GM18907 (cell line): ENCODE measurements around the gene TMEM239.
"Not testable (repeated sequence)": the region's sequence is repeated elsewhere in the genome, so short reads cannot be mapped to it uniquely, and the experiment has no call there.

Experiments used
- ATAC-seq: cut with Tn5 transposase; IDR thresholded peaks from one replicate; pipeline ENCODE4 v1.9.1; 2021; ENCODE audit warnings: mild to moderate bottlenecking, moderate library complexity; ENCODE audit not compliant: unreplicated experiment

TMEM239 gene

DNA sequence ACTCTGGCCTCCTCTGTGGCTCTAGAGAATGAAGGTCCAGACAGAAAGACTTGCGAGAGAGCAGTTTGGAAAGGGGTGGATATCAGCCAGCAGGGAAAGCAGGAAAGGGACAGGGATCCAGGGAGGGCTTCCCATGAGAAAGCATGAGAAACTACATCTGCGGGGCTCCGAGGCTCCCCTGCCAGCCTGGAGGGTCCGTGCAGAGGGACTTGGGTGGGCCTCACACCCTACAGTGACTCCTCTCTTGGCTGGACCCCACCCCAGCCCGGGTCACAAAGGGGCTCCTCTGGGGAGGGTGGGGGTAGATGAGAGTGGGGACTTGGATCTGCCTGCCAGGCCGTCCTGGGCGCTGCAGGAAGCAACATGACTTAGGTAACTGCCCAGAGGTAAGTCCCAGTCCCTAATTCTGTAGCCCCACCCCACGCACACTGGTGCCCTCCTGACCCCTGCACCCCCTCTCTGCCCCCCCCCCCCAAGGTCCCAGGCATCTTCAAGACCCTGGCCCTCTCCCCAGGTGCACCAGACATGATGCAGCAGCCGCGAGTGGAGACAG, at the start of gene TMEM239:
TMEM239 (plus strand) TSS at position 335 of the 553 bp plus-strand sequence; CDS start at position 526, 191 bp downstream.
- ATAC-seq, result no peak

- no peak for ATAC-seq
Measured at GRCh38 chr20:2767768-2768631, 48.2 kb upstream of the TMEM239 start.

- no peak for ATAC-seq
Measured at GRCh38 chr20:2768632-2769015, 47.5 kb upstream of the TMEM239 start.

DNA sequence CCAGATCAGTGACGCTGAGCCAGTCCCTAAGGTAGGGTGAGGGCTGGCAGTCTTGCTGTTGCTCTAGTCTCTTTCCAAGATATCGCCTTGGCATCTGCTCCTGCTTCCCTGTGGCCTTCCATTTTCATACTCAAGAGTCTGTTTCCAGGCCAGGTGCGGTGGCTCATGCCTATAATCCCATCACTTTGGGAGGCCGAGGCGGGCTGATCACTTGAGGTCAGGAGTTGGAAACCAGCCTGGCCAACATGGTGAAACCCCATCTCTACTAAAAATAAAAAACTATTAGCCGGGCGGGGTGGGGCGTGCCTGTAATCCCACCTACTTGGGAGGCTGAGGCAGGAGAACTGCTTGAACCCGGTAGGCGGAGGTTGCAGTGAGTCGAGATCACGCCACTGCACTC, 46.1 kb upstream of the TMEM239 start:
- ATAC-seq, result not testable (repeated sequence)

- no peak for ATAC-seq
Measured at GRCh38 chr20:2771631-2772080, 44.5 kb upstream of the TMEM239 start.

DNA sequence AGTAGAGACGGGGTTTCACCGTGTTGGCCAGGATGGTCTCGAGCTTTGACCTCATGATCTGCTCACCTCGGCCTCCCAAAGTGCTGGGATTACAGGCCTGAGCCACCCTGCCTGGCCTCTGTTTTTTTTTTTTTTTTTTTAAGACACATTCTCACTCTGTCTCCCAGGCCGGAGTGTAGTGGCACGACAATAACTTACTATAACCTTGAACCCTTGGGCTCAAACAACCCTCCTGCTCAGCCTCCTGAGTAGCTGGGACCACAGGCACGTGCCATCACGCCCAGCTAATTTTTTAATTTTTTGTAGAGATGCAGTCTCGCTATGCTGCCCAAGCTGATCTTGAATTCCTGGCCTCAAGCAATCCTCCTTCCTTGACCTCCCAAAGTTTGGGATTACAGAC, 42.4 kb upstream of the TMEM239 start:
- no peak for ATAC-seq

DNA sequence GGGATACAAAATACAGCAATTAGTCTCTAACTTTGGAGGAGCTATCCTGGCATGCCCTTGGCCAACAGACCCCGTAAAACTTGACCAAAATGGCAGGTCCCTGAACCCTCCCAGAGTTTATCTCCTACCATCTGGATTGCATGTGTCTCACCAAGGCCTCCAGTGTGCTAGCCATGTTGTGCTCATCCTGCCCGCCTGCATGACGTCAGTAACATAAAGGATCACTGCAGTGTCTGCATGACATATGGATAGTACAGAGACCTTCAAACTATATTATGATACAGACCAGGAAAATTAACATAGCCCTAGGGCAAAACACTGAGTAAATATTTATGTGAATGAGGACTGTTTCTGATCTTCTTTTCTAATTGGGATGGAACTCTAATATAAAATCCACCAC, 41.0 kb upstream of the TMEM239 start:
- no peak for ATAC-seq

GRCh38 chr20:2778602-2779321, 37.4 kb upstream of the TMEM239 start:
- ATAC-seq, result no peak

DNA sequence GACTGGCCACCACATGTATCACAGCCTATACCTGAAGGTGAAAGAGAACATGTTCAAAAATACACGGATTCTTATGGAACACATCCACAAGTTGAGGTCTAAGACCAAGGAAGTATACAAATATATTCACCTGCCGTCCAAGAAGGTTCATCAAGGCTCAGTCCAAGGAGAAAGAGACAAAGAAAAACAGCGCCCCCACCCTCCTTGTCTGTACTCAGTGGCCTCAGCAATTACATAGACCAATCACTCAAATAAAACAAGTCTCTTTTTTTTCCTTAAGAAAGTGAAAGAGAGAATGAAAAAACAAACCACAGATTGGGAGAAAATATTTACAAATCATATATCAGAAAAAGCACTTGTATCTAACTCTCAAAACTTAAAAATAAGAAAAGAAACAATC, 35.2 kb upstream of the TMEM239 start:
- ATAC-seq, result no peak

- no peak for ATAC-seq
Measured at GRCh38 chr20:2783908-2784566, 32.1 kb upstream of the TMEM239 start.

DNA sequence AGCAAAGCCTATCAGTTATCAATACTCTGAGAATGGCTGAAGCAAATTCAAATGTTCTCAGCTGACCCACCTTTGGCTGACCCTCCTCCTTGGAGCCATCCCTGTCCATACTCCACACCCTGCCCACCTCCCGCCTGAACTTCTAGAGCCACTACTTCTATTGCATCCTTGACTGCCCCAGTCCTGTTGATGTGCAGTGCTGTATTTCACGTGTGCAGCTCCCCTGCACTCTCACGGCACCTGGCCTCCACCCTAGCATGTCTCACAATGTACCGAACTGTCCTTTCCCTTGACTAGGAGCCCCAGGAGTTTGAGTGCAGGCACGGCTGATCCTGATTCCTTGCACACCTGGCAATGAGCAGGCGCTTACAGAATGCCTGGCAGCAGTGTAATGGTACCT, 22.7 kb upstream of the TMEM239 start:
- no peak for ATAC-seq

DNA sequence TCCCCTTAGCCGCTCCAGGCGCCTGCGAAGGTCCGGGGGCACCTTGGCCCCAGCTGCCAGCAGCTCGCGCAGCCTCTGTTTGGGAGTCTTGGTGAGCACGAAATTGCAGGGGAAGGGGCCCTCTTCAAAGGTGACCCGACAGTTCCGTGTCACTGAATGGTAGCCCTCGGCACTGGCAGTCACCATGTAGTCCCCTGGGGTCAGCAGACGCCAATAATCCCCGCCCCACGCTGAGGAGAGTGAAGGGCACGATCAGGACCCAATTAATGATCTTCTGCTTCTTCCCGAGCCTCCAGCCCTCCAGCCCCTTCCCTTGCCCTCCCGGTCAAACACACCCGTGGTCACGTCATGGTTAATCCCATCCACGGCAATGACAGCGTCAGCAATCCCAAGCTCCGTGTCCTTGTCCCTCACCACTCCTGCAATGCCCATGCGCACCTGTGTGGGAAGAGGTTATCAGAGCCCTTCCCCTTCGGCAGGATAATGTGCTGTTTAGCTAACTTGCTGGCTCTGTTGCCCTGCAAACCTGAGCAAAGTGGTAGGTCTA, 21.9 kb upstream of the TMEM239 start:
- ATAC-seq, result no peak

DNA sequence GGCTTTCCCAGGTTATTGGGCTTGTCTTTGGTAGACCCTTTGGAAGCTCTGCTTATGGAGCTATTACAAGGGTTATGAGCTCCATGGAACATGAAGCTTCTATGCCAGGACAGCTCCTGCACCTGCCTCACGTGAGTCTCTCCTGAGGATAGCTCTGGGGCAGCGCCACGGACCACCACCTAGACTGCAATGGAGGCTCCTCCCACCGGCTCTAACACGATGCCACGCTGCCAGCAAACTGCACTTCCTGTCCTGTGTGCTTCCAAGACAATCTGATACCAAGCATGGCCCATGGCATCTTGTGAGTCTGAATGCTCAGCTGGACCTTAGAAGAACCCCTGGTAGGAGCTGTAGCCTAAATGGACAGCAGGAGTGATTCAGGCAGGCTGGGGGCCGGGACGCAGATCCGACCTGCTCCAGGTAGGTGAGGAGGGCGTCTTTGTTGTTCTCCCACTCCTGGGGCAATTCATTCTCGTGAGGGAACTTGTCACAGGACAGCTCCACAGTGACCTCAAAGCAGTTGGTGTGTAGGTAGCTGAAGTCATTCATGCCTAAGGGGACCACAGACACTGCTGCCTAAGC, 21.2 kb upstream of the TMEM239 start:
- ATAC-seq, result no peak

- no peak for ATAC-seq
Measured at GRCh38 chr20:2795451-2795850, 20.7 kb upstream of the TMEM239 start.

GRCh38 chr20:2796011-2796660, 20.0 kb upstream of the TMEM239 start:
- ATAC-seq, result no peak

GRCh38 chr20:2797136-2797983, 18.8 kb upstream of the TMEM239 start:
- no peak for ATAC-seq

DNA sequence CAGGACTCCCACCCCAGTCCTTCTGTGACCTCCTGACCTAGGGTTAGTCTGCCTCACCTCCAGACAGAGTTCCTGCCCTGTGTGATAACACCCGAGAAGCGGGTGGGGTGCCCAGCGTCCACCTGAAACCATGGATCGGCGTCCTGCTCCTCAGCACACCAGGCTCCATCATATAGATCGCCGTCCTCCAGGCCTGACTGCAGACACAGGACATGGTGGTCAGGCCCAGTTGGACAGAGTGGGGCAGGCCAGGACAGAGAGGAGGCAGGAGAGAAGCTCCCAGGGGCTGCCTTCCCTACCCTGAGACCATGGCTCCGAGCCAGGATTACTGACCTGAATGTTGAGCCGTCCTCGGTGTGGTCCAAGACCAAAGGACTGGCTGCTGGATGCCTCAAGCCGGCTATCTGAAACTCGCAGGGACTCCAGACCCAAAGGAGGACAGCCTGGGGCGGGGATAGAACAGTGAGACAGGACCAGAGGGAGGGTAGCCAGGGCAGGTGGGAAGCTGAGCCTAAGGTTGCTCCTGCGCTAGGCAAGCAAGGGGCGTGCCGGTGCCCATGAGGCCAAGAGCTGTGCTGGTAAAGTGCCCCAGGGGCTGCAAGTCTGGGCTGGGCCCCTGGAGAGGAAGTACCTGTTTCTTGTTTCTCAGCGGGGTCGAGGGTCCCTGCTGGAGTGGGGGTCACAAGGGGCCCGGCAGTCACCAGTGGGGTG, 17.9 kb upstream of the TMEM239 start:
- no peak for ATAC-seq

DNA sequence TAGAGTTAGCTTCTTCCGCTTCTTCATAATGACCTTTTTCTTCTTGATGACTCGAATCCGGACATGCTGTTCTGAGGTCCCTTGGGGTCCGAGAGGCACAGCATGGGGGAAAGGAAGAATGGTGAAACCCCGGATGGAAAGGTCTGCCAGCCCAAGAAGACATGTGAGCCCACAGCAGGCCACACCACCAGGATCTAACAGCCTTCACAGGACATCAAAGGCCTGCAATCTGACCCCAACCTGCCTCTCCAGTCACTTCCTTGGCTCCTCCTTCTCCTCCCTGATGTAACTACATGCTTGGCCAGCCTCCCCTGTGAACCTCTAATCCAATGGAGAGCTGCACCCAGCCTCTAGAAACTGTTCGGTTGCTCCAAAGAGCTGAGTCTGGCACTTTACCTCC, 17.4 kb upstream of the TMEM239 start:
- ATAC-seq, result no peak

- no peak for ATAC-seq
Measured at GRCh38 chr20:2799271-2799670, 16.9 kb upstream of the TMEM239 start.
